Keratinocyte (primary cell): ENCODE data around the gene RAP1GAP. TPM values are rescaled to one million over a fixed set of nuclear protein-coding genes. Genes with fewer than 3 reads are reported as not detected.

Source experiments
- DNase-seq: peaks from one replicate; pipeline ENCODE4 v3.0.0-alpha.2; 2011; ENCODE audit warnings: low read depth, missing footprints, low spot score
- FAIRE-seq: peaks from 2 replicates; lab custom pipeline; 2011; peaks lifted over from hg19 to GRCh38; lab: Jason Lieb, UNC
- H2AFZ ChIP-seq: 2 replicates; pipeline ENCODE4 v1.6.0; 2012; ENCODE audit warnings: low read length, control low read depth, inconsistent platforms; ENCODE audit not compliant: control insufficient read depth
- H3K27ac ChIP-seq: 2 replicates; pipeline ENCODE4 v1.5.1; 2011; ENCODE audit warnings: low read length; ENCODE audit not compliant: control insufficient read depth, insufficient read depth
- H3K27me3 ChIP-seq: 3 replicates; pipeline ENCODE4 v1.6.0; 2011; ENCODE audit warnings: low read length; ENCODE audit not compliant: control insufficient read depth, insufficient read depth; ENCODE audit errors: extremely low read depth
- H3K36me3 ChIP-seq, 2 experiments: 2 replicates in 1 of 2; 3 replicates in 1 of 2; pipeline ENCODE4 v1.5.1; 2011; ENCODE audit warnings: low read length in 2 of 2, mild to moderate bottlenecking in 1 of 2; ENCODE audit not compliant: control insufficient read depth in 2 of 2, insufficient read depth in 2 of 2; ENCODE audit errors: extremely low read depth in 1 of 2
- H3K4me1 ChIP-seq: 3 replicates; pipeline ENCODE4 v1.5.1; 2011; ENCODE audit warnings: low read length; ENCODE audit not compliant: control insufficient read depth, insufficient read depth; ENCODE audit errors: extremely low read depth
- H3K4me2 ChIP-seq: 3 replicates; pipeline ENCODE4 v1.6.0; 2011; ENCODE audit warnings: low read depth, low read length; ENCODE audit not compliant: control insufficient read depth, insufficient read depth; ENCODE audit errors: extremely low read depth
- H3K4me3 ChIP-seq, 3 experiments: fragments of 200-600 bp in 1 of 3; sonication (generic) in 1 of 3; 2 replicates in 2 of 3; 3 replicates in 1 of 3; pipeline ENCODE4 v1.5.1; 2011 to 2016; ENCODE audit warnings: low read length in 3 of 3, mild to moderate bottlenecking in 3 of 3, control low read depth in 2 of 3, inconsistent platforms in 1 of 3, low read depth in 1 of 3, mixed read lengths in 1 of 3, mixed run types in 1 of 3, moderate library complexity in 1 of 3; ENCODE audit not compliant: control insufficient read depth in 2 of 3, insufficient read depth in 2 of 3; ENCODE audit errors: extremely low read depth in 1 of 3
- H3K79me2 ChIP-seq: 2 replicates; pipeline ENCODE4 v1.6.0; 2012; ENCODE audit warnings: low read length; ENCODE audit not compliant: control insufficient read depth, insufficient read depth
- H3K9ac ChIP-seq: 3 replicates; pipeline ENCODE4 v1.6.0; 2011; ENCODE audit warnings: low read length; ENCODE audit not compliant: control insufficient read depth, insufficient read depth; ENCODE audit errors: extremely low read depth
- H3K9me1 ChIP-seq: 3 replicates; pipeline ENCODE4 v1.6.0; 2011; ENCODE audit warnings: low read length; ENCODE audit not compliant: control insufficient read depth, insufficient read depth; ENCODE audit errors: extremely low read depth
- H3K9me3 ChIP-seq: 2 replicates; pipeline ENCODE4 v1.5.1; 2012; ENCODE audit warnings: low read depth, low read length; ENCODE audit not compliant: control insufficient read depth
- H4K20me1 ChIP-seq: 3 replicates; pipeline ENCODE4 v1.6.0; 2011; ENCODE audit warnings: low read length; ENCODE audit not compliant: control insufficient read depth, insufficient read depth; ENCODE audit errors: extremely low read depth
- CTCF ChIP-seq, 3 experiments: IDR thresholded peaks in 1 of 3; conservative IDR thresholded peaks in 1 of 3; optimal IDR thresholded peaks in 1 of 3; 2 replicates in 2 of 3; 3 replicates in 1 of 3; pipeline versions ENCODE3 to v1.5.1; 2011; ENCODE audit warnings: low read length in 3 of 3, mild to moderate bottlenecking in 3 of 3, moderate library complexity in 2 of 3, control low read depth in 1 of 3, inconsistent platforms in 1 of 3; ENCODE audit not compliant: insufficient read depth in 2 of 3; ENCODE audit errors: extremely low read depth in 1 of 3
- EZH2 ChIP-seq: IDR thresholded peaks from one replicate; pipeline ENCODE4 v1.6.1; 2012; ENCODE audit warnings: inconsistent platforms, mild to moderate bottlenecking, low read length, moderate library complexity
- dilution Hi-C: fragments of 300-500 bp; cut with MboI; formaldehyde crosslinking; loops from one replicate; pipeline ENCODE4 v1.7.0; 2020; ENCODE audit warnings: low sequenced_read_pairs; ENCODE audit not compliant: extremely low pct_ligation_motif_present
- polyA plus RNA-seq, 5 experiments: library from polyadenylated mRNA; depleted of rRNA in 3 of 5; stranded (reverse) in 3 of 5; stranded (forward) in 1 of 5; unstranded in 1 of 5; fragments of >200 nt; gene quantifications; 1 replicate in 1 of 5; 2 replicates in 3 of 5; 3 replicates in 1 of 5; pipeline versions ENCODE4 v1.2.1 to v1.2.3, GENCODE V29; 2011 to 2012; ENCODE audit warnings: missing spikeins in 2 of 5, low read depth in 1 of 5, low replicate concordance in 1 of 5

RAP1GAP gene
- polyA plus RNA-seq, 1 donor (not counting 4 experiments of a cell fraction or from before 2014, with no cell fraction given): 1.1 TPM

DNA sequence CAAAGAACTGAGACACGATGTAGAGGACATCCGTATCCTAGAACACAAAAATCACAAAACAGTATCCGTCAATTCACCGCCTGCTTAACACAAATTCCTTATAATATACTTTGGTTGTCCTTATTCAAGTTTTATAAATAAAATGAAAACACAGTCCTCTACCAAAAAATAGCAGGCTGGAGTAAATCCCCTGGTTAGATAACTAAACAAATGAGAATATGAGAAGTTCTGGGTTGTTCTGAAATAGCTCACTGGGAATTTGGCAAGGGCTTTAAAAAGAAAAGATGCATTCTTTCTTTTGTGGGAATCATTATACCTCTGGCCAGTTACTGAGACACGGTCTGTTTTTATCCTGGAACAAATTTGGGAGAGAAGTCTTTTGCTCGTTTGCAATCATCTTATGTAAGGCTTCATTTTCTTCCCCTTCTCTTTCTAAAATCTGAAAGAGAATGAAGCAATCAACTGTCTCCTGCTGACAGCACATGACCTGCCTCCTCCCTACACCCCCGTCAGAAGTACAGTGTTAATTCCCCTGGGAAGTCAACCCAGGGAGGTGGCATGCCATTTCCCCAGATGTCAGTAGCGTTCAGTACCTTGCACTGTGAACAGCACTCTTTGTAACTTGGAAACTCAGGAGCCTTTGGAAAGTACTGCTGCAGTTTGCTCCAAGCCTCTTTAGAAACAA, 37.1 kb upstream of the RAP1GAP start:
- Histone ChIP-seq H3K9ac (no peak overlapping the region), H3K4me1 (no peaks in the 10 kb centered on the region), H4K20me1 (no peaks in the 10 kb centered on the region), H3K79me2 (no peaks in the 10 kb centered on the region), H3K4me3 (no peak overlapping the region), H3K4me2 (no peak overlapping the region), H3K27me3 (no peaks in the 10 kb centered on the region), H3K9me3 (no peaks in the 10 kb centered on the region), H2AFZ (no peak overlapping the region), H3K9me1 (no peaks in the 10 kb centered on the region), H3K36me3 (peaks cover 12 to 13% of the 10 kb centered on the region in 2 experiments), H3K27ac (no peak overlapping the region)
- FAIRE-seq (no peak), DNase-seq (no peak)
- TF ChIP-seq EZH2: no peak
- TF ChIP-seq CTCF (optimal IDR thresholded peaks at IDR 0.05 in 1 of 3, IDR thresholded peaks at IDR 0.05 in 1 of 3, conservative IDR thresholded peaks at IDR 0.05 in 1 of 3; ENCODE audit: extremely low read depth in 1 of 3, insufficient read depth in 2 of 3, low read length in 3 of 3): no peak
- dilution Hi-C loops: no loop called here

DNA sequence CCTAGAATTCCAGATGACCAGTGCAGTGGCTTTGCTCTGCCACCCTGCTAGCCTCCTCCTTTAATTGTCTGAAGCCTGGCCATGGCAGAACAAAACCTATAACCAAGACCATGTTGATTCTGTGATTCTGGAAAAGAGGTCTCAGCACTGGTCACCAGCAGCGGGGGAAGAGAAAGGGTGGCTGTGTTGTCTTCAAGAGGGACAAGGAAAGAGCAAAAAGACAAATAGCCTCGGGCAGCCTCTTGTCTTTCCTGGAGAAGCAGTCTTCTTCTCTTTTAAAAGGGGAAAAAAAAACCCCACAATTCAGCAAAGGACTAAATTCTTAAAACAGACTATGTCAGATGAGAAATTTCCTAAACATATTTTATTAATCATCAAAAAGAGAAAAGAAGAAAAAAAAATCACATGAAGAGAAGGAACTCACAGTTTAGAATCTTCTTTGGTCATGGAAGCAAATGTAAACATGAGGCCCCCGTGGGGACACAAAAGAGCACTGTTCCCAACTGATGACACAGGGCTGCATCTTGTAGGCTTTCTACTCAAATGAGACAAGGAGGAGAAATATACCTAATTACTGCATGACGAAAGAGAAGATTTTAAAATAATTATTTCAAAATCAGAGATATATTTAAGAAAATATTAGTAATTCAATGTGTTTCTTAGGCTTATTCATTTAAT, 36.3 kb upstream of the RAP1GAP start:
- H4K20me1 ChIP-seq: no peaks in the 10 kb centered on the region
- H3K9ac ChIP-seq: no peak overlapping the region
- H3K4me3 ChIP-seq: no peak overlapping the region
- H3K36me3 ChIP-seq: peaks cover 12 to 14% of the 10 kb centered on the region in 2 experiments
- no peak for TF ChIP-seq CTCF (optimal IDR thresholded peaks at IDR 0.05 in 1 of 3, IDR thresholded peaks at IDR 0.05 in 1 of 3, conservative IDR thresholded peaks at IDR 0.05 in 1 of 3; ENCODE audit: extremely low read depth in 1 of 3, insufficient read depth in 2 of 3, low read length in 3 of 3)
- H3K27me3 ChIP-seq: no peaks in the 10 kb centered on the region
- dilution Hi-C loops: no loop called here
- DNase-seq (no peak), FAIRE-seq (no peak)
- no peaks in the 10 kb centered on the region for H3K4me1 ChIP-seq
- H2AFZ ChIP-seq: no peak overlapping the region
- H3K4me2 ChIP-seq: no peak overlapping the region
- no peaks in the 10 kb centered on the region for H3K9me1 ChIP-seq
- no peaks in the 10 kb centered on the region for H3K79me2 ChIP-seq
- H3K9me3 ChIP-seq: no peaks in the 10 kb centered on the region
- no peak overlapping the region for H3K27ac ChIP-seq
